NOMO-1 (cell line): ENCODE measurements around the gene CD81.
A peak's percentile ranks its signal among the peaks of the same experiment; 100 is the strongest.

Experiments
- DNase-seq, 2 experiments: peaks; one replicate each; lab custom pipeline; 2025; ENCODE audit not compliant: unreplicated experiment in 2 of 2; lab: John Stamatoyannopoulos, UW

Gene CD81

GRCh38 chr11:2388431-2389376 is 11.6 kb downstream of the CD81 start:
- DNase-seq, result no peak

DNA sequence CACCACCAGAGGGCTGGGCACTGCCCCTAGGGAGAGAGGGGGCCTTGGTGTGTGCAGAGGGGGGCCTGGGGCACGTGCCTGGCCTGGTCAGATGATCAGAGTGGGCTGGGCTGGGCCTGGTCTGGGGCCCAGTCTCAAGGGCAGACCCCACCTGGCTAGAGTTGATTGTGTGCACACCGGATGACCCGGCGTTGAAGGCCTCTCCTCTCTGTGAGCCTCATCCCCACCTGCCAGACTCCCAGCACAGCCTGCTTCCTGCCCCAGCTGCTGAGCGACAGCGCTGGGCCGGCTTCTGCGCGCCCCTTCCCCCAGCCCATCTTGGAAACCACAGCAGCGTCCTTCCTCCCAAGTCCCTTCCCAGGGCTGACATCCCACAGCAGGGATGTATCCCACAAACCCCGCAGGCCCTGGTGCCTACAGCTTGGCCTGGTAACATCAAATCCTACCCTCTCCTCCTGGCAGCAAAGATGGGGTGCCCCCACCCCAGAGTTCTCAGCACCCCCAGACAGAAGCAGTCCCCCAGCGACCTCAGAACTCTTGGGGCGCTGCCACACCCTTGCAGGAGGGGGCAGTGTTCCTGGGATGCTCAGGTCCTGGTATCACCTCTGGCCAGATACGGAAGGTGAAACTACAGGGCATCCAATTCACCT is 12.4 kb downstream of the CD81 start:
- no peak for DNase-seq

DNA sequence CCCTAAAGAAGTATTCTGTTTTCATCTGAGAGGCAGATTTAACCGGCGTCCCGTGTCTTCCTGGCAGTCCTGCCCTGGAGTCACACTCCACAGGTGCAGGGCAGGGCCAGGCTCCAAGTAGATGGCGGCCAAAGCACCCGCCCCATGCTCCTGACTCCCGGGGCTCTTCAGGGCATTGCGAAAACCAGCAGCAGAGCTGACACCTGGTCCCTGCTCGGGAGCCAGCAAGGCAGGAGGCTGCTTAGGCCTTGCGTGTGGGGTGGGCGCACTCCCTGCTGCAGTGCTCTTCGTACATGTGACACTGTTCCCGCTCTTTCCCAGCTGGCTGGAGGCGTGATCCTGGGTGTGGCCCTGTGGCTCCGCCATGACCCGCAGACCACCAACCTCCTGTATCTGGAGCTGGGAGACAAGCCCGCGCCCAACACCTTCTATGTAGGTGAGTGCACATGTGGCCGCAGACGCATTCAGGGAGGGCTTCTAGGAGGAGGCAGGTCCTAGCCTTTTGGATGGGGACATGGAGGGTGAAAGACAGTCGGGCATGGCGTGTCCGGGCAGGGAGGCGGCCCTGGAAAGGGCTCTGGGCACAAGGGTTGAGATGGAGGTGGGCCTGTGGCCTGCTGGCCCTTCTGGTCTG is 13.1 kb downstream of the CD81 start:
- no peak for DNase-seq

- DNase-seq, result no peak
These were observed 13.6 kb downstream of the CD81 start for GRCh38 chr11:2390725-2391151.

- DNase-seq, result no peak
These were observed 14.3 kb downstream of the CD81 start for GRCh38 chr11:2391181-2391975.

GRCh38 chr11:2392241-2392959 is 15.3 kb downstream of the CD81 start:
- no peak for DNase-seq

DNA sequence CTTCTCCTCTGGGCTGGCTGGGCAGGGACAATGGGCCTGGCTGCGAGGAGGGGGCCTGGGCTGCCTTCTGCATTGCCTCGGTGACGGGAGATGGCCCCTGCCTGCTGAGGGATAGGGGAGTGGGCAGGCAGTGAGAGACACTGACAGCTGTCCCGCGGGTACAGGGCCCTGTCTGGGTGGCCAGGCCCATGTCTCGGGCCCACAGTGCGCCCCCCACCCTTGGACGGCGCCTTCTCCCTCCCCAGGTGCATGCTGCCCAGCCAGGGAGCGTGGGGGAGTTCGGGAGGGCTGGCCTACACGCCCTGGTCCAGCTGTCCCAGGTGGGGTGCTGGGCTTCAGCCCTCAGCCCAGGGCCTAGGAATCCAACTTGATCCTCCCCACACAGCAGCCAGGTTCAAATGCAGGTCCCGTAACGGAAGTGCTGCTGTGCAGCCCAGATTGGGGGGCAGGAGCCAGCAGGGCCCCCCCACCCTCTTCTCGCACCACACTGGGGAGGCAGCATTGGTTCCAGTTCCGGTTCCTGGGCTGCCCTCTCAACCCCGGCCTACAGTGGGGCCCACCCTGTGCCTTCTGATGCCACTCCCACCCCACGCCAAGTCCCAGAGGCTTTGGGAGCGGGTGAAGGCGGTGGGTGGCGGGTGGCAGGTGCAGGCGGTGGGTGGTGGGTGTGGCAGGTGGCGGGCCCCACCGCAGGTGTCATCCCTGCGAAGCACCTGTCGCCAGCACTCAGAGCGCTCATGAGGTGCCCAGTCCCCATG is 16.2 kb downstream of the CD81 start:
- DNase-seq, result no peak

DNA sequence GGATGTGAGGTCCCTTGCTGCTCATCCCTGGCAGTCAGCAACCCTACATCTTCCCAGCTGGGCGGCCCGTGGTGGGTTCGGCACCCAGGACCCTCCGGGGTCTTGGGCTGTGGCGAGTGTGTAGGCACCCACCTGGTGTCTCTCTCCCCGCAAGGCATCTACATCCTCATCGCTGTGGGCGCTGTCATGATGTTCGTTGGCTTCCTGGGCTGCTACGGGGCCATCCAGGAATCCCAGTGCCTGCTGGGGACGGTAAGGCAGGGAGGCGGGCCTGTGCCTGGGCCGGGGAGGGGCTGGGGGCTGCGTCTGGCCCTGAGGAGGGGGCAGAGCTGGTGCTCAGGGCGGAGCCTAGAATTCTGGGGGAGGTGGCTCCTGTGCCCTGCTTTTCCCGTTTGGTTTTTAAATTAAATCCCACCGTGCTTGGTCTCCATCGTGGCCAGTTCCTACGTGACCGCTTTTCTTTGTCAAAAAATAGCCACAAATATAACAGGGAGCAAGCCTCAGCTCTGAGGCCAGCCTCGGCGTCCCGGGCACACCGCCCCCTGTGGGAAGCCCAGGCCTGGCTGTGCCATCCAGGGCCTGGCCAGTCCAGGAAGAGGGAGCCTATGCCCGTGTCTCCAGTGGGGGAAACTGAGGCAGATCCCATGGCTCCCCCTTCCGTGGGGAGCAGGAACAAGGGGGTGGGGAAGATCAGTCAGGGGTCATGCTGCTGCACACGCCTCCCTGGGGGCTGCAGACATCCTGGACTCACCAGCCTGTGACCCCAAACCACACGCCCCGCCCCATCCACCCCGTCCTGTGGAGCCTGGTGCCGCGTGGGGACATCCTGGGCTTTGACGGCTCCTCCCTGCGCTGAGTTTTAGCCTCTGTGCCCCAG is 17.1 kb downstream of the CD81 start:
- DNase-seq, result no peak

DNA sequence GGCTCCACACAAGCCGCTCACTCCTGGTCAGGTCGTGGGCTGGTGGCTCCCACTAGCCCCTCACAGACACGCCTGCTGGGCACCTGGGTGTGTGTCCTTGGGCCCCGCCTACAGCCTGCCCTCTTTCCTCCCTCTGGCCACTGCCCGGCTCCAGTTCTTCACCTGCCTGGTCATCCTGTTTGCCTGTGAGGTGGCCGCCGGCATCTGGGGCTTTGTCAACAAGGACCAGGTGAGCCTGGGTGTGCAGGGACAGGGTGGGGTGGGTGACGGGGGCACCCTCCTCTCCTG is 17.7 kb downstream of the CD81 start:
- no peak for DNase-seq

DNA sequence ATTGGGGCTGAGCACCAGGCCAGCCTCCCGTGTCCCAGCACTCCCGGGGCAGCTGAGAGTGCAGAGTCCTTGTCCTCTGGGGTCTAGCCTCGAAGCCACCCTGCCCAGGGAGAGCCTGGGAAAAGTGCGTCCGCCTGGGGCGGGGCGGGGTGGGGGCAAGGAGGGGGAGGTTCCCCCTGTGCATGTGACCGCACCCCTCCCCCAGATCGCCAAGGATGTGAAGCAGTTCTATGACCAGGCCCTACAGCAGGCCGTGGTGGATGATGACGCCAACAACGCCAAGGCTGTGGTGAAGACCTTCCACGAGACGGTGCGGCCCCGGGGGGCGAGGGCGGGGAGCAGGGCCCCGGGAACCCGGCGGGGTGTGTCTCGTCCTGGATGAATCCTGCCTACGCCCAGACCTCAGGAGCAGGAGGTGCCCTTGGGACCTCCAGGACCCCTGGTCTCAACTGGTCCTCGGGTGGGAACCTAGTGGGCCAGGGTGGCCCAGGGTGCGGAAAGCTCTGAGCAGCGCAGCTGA is 18.2 kb downstream of the CD81 start:
- no peak for DNase-seq

GRCh38 chr11:2395856-2396255 is 18.7 kb downstream of the CD81 start:
- no peak for DNase-seq

DNA sequence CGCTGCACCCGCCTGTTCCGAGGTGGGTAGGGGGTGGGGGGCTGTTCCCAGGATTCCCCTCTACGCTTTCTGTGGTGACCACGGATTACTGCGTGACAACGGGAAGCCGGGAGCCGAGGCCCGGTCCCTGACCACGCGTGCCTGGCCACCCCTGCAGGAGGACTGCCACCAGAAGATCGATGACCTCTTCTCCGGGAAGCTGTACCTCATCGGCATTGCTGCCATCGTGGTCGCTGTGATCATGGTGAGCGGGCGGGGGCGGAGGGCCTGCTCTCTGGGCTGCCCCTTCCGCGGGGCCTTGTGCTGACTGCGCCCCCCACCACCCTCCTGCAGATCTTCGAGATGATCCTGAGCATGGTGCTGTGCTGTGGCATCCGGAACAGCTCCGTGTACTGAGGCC is 19.4 kb downstream of the CD81 start:
- DNase-seq, result no peak

DNA sequence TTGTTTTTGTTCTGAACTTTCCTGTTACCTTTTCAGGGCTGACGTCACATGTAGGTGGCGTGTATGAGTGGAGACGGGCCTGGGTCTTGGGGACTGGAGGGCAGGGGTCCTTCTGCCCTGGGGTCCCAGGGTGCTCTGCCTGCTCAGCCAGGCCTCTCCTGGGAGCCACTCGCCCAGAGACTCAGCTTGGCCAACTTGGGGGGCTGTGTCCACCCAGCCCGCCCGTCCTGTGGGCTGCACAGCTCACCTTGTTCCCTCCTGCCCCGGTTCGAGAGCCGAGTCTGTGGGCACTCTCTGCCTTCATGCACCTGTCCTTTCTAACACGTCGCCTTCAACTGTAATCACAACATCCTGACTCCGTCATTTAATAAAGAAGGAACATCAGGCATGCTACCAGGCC is 19.9 kb downstream of the CD81 start:
- DNase-seq, result no peak

GRCh38 chr11:2398664-2399355 is 21.7 kb downstream of the CD81 start:
- DNase-seq, result no peak

DNA sequence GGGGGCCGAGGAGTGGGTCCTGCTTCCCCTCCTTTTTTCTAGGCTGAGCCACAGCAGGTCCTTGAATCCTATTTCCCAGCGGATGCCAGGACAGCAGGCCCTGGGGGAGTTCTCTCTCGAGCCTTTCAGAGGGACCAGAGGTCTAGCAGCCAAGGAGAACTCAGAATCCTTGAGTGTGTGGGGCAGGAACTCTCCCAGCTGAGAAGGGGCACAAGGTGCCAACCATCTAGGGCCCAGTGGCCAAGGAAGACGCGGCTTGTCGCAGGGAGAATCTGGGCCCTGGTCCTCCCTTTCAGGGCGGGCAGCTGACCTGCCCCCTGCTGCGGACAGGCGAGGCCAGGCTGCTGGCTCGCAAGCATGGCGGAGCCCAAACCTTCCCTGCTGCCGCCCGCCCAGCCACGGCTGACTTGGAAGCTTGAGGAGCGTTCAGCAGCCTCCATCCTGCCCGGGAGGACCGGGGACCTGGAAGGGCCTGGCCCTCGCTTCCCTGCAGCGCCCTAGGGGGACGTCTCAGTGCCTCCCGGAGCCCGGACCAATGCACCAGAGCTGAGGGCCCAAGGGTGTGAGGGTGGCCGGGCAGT is 22.5 kb downstream of the CD81 start:
- DNase-seq, result no peak

- peak; percentile 99 to 100 for DNase-seq
These were observed 23.1 kb downstream of the CD81 start, which contains the start of gene TSSC4 for GRCh38 chr11:2400069-2400761. Gene TSSC4 (plus strand): TSS chr11:2400750. CDS start chr11:2402634, 1,884 bp downstream.
